Stimulated activated CD4-positive, alpha-beta T cell treated with anti-CD3 and anti-CD28 coated beads, Interleukin-2, amount 100 ng/mL, for 4 hours (primary cell): ENCODE data around the gene EREG.
A peak's percentile ranks its signal among the peaks of the same experiment; 100 is the strongest.
"Not testable (repeated sequence)": the region's sequence is repeated elsewhere in the genome, so short reads cannot be mapped to it uniquely, and the experiment has no call there.

ENCODE experiments used
- DNase-seq: peaks from one replicate; pipeline ENCODE4 v3.0.0-alpha.2; 2020; ENCODE audit warnings: low read depth

The EREG gene

GRCh38 chr4:74364652-74365491 lies at the start of gene EREG:
TSS of gene EREG (plus strand) at chr4:74365145. CDS start at chr4:74365309, 164 bp downstream.
- DNase-seq = no peak

GRCh38 chr4:74315376-74315775 lies 49.6 kb upstream of the EREG start:
- DNase-seq = no peak

- no peak for DNase-seq
Measured at GRCh38 chr4:74316397-74316796, 48.5 kb upstream of the EREG start.

GRCh38 chr4:74317616-74318246 lies 47.2 kb upstream of the EREG start:
- no peak for DNase-seq

- DNase-seq = no peak
Measured at GRCh38 chr4:74318276-74318675, 46.7 kb upstream of the EREG start.

- no peak for DNase-seq
Measured at GRCh38 chr4:74319470-74319869, 45.5 kb upstream of the EREG start.

GRCh38 chr4:74320559-74321118 lies 44.3 kb upstream of the EREG start:
- peak; percentile 39 for DNase-seq

- no peak for DNase-seq
Measured at GRCh38 chr4:74322301-74322700, 42.6 kb upstream of the EREG start.

- DNase-seq = no peak
Measured at GRCh38 chr4:74323663-74324062, 41.3 kb upstream of the EREG start.

- no peak for DNase-seq
Measured at GRCh38 chr4:74324262-74324661, 40.7 kb upstream of the EREG start.

- DNase-seq = no peak
Measured at GRCh38 chr4:74325886-74326285, 39.1 kb upstream of the EREG start.

- DNase-seq = no peak
Measured at GRCh38 chr4:74327762-74328161, 37.2 kb upstream of the EREG start.

GRCh38 chr4:74328501-74328900 lies 36.4 kb upstream of the EREG start:
- DNase-seq = no peak

- no peak for DNase-seq
Measured at GRCh38 chr4:74329307-74329706, 35.6 kb upstream of the EREG start.

- DNase-seq = no peak
Measured at GRCh38 chr4:74330295-74330750, 34.6 kb upstream of the EREG start.

- DNase-seq = no peak
Measured at GRCh38 chr4:74331252-74331651, 33.7 kb upstream of the EREG start.

GRCh38 chr4:74331944-74332343 lies 33.0 kb upstream of the EREG start:
- no peak for DNase-seq

GRCh38 chr4:74334636-74335035 lies 30.3 kb upstream of the EREG start:
- DNase-seq = no peak

GRCh38 chr4:74335341-74336021 lies 29.5 kb upstream of the EREG start:
- DNase-seq = no peak

GRCh38 chr4:74338792-74339333 lies 26.1 kb upstream of the EREG start:
- no peak for DNase-seq

- DNase-seq = no peak
Measured at GRCh38 chr4:74339501-74339900, 25.4 kb upstream of the EREG start.

GRCh38 chr4:74340421-74340820 lies 24.5 kb upstream of the EREG start:
- DNase-seq = not testable (repeated sequence)
